GM23338 (cell line): Measurements from ENCODE around the gene CDCA7.

Source experiments
- CREB1 ChIP-seq: fragments of 250-450 bp; sonication (Bioruptor Pico); IDR thresholded peaks from 2 replicates; pipeline ENCODE4 v1.5.0; 2020; ENCODE audit warnings: low read depth, mild to moderate bottlenecking, moderate library complexity
- CTCF ChIP-seq, 2 experiments: fragments of 200-600 bp in 1 of 2; sonication (generic) in 1 of 2; conservative IDR thresholded peaks; 2 replicates each; pipeline versions ENCODE4 v1.5.1 to v1.6.1; 2016 to 2017; ENCODE audit warnings: antibody characterized with exemption in 2 of 2, low read depth in 2 of 2, mild to moderate bottlenecking in 2 of 2, moderate library complexity in 1 of 2
- ETS1 ChIP-seq: IDR thresholded peaks from 2 replicates; pipeline ENCODE4 v1.6.1; 2016; ENCODE audit warnings: antibody characterized with exemption
- EZH2 ChIP-seq: fragments of 200-600 bp; sonication (generic); IDR thresholded peaks from one replicate; pipeline ENCODE4 v1.8.0; 2017; ENCODE audit warnings: antibody characterized with exemption, mild to moderate bottlenecking, low read depth; ENCODE audit not compliant: unreplicated experiment
- EZH2phosphoT487 ChIP-seq: fragments of 200-600 bp; sonication (generic); IDR thresholded peaks from one replicate; pipeline ENCODE4 v1.8.1; 2018; ENCODE audit warnings: antibody characterized with exemption; ENCODE audit not compliant: unreplicated experiment
- JUNB ChIP-seq: IDR thresholded peaks from one replicate; pipeline ENCODE4 v1.6.1; 2016; ENCODE audit warnings: antibody characterized with exemption; ENCODE audit not compliant: unreplicated experiment
- NANOG ChIP-seq: IDR thresholded peaks from 2 replicates; pipeline ENCODE4 v1.6.1; 2016; ENCODE audit warnings: antibody characterized with exemption, borderline replicate concordance
- POLR2AphosphoS5 ChIP-seq: IDR thresholded peaks from 2 replicates; pipeline ENCODE4 v1.6.1; 2016; ENCODE audit warnings: antibody characterized with exemption, low read depth
- REST ChIP-seq: IDR thresholded peaks from one replicate; pipeline ENCODE4 v1.6.1; 2018; ENCODE audit warnings: antibody characterized with exemption; ENCODE audit not compliant: unreplicated experiment
- STAT1 ChIP-seq: IDR thresholded peaks from one replicate; pipeline ENCODE4 v1.6.1; 2016; ENCODE audit warnings: antibody characterized with exemption; ENCODE audit not compliant: unreplicated experiment
- ZNF114 ChIP-seq: fragments of 250-450 bp; sonication (Bioruptor Pico); IDR thresholded peaks from 2 replicates; pipeline ENCODE4 v1.5.0; 2020; ENCODE audit warnings: mild to moderate bottlenecking, moderate library complexity
- ZNF331 ChIP-seq: fragments of 250-450 bp; sonication (Bioruptor Pico); IDR thresholded peaks from 2 replicates; pipeline ENCODE4 v1.5.0; 2020; ENCODE audit warnings: low read depth, mild to moderate bottlenecking, moderate library complexity
- ZNF462 ChIP-seq: fragments of 250-450 bp; sonication (Bioruptor Pico); IDR thresholded peaks from 2 replicates; pipeline ENCODE4 v1.5.0; 2020; ENCODE audit warnings: mild to moderate bottlenecking, moderate library complexity

GRCh38 chr2:173343921-173344320 is 10.8 kb upstream of the CDCA7 start:
- TF ChIP-seq CTCF (conservative IDR thresholded peaks at IDR 0.05; ENCODE audit: low read depth in 2 of 2) (no peak), POLR2AphosphoS5 (no peak), EZH2 (no peak), REST (no peak), EZH2phosphoT487 (no peak), STAT1 (no peak), ZNF114 (no peak), CREB1 (CRISPR knock-in tag) (no peak), ETS1 (no peak), JUNB (no peak), ZNF331 (CRISPR knock-in tag) (no peak), NANOG (no peak), ZNF462 (no peak)
